ENCODE results near the gene CEBPG. TPM values are rescaled to one million over a fixed set of nuclear protein-coding genes. Genes with fewer than 3 reads are reported as not detected.

Gene CEBPG
- total RNA-seq, 1 donor from 2014 or later = 75.1 TPM

DNA sequence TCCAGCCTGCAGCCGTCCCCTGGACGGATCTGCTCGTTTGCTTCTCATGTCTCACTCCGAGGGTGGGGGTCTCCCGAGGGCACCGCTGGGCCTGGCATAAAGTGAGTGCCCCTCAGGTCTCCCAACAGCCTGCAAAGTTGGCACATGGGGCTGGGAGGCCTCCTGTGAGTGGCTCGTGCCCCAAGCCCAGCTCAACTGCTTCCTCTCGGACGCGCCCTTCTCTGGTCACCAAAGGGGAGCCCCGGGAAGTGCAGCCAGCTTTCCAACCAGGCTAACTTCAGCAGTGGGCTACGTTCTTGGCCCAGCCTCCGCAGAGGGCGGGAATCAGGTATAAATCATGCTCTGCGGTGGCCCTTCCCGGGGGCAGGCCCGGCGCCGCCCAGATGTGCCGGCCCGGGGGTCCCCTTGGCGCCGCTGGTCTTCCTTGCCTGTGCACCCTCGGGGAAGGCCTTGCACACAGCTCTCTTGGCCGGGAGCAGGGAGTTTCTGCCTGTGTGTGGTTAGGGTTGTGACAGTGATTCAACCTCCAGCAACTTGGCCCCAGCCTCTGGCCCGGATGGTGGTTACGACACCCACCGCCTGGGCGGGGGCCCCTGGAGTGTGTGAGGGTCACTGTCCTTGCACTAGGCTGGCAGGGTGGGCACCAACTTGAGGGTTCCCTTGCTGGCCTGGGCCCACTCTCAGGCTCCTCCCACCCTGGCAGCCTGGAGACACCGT is 20.7 kb downstream of the CEBPG start:
- Mint-ChIP-seq H3K36me3 (ENCODE audit: unreplicated experiment) (no peaks in the 10 kb centered on the region), H3K9me3 (ENCODE audit: unreplicated experiment) (peaks cover 13% of the 10 kb centered on the region), H3K4me3 (ENCODE audit: unreplicated experiment) (no peak overlapping the region), H3K4me1 (ENCODE audit: low read depth, unreplicated experiment) (peaks cover 5% of the 10 kb centered on the region), H3K27me3 (ENCODE audit: unreplicated experiment) (peaks cover 6% of the 10 kb centered on the region), H3K27ac (ENCODE audit: unreplicated experiment) (no peak overlapping the region)
- no peak for DNase-seq
- TF ChIP-seq, protein P1, sequence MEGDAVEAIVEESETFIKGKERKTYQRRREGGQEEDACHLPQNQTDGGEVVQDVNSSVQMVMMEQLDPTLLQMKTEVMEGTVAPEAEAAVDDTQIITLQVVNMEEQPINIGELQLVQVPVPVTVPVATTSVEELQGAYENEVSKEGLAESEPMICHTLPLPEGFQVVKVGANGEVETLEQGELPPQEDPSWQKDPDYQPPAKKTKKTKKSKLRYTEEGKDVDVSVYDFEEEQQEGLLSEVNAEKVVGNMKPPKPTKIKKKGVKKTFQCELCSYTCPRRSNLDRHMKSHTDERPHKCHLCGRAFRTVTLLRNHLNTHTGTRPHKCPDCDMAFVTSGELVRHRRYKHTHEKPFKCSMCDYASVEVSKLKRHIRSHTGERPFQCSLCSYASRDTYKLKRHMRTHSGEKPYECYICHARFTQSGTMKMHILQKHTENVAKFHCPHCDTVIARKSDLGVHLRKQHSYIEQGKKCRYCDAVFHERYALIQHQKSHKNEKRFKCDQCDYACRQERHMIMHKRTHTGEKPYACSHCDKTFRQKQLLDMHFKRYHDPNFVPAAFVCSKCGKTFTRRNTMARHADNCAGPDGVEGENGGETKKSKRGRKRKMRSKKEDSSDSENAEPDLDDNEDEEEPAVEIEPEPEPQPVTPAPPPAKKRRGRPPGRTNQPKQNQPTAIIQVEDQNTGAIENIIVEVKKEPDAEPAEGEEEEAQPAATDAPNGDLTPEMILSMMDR (IDR thresholded peaks at IDR 0.05; ENCODE audit: partially characterized antibody, unreplicated experiment) = no peak

DNA sequence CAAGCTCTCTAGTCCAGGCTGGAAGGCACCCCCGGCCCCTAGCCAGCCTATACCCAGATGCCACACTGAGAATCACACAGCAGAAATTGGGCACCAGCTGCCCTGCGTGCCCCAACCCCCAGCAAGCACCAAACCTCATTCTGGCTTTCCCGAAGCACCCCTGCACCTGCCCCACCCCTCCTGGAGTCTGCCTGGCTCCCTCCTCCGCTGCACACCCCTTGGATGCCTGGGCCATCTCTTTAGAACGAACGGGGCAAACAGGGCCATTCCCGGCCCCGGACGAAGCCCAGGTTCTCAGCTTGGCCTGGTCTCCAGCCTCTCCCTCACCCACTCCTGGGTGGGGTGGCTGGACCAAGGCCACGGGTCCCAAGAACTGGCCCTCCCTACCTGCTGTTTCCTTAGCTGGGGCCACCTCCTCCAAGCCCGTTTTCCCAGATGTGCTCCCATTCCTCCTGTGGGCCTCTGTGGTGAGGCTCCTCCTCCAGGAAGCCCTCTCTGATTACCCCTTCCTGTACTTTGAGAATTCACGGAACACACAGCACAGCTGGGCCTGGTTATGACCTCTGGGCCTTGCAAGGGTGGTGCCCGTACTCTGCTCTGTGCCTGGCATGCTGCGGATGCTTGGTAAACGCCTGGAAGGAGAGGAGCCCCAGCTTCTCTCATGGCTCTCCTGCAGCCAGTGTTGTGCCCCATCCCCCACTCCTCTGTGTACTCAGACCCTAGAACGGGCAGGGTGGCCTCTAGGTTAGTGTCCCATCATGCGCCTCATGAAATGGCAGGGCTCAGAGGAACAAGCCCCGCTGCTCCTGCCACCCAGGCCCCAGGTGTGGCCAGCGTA is 21.4 kb downstream of the CEBPG start:
- H3K27ac Mint-ChIP-seq (ENCODE audit: unreplicated experiment) = no peak overlapping the region
- H3K27me3 Mint-ChIP-seq (ENCODE audit: unreplicated experiment) = peaks cover 6% of the 10 kb centered on the region
- H3K4me1 Mint-ChIP-seq (ENCODE audit: low read depth, unreplicated experiment) = peaks cover 5% of the 10 kb centered on the region
- H3K9me3 Mint-ChIP-seq (ENCODE audit: unreplicated experiment) = peaks cover 13% of the 10 kb centered on the region
- TF ChIP-seq, protein P1 (IDR thresholded peaks at IDR 0.05; ENCODE audit: partially characterized antibody, unreplicated experiment) = no peak
- H3K36me3 Mint-ChIP-seq (ENCODE audit: unreplicated experiment) = no peaks in the 10 kb centered on the region
- no peak for DNase-seq
- no peak overlapping the region for H3K4me3 Mint-ChIP-seq (ENCODE audit: unreplicated experiment)

DNA sequence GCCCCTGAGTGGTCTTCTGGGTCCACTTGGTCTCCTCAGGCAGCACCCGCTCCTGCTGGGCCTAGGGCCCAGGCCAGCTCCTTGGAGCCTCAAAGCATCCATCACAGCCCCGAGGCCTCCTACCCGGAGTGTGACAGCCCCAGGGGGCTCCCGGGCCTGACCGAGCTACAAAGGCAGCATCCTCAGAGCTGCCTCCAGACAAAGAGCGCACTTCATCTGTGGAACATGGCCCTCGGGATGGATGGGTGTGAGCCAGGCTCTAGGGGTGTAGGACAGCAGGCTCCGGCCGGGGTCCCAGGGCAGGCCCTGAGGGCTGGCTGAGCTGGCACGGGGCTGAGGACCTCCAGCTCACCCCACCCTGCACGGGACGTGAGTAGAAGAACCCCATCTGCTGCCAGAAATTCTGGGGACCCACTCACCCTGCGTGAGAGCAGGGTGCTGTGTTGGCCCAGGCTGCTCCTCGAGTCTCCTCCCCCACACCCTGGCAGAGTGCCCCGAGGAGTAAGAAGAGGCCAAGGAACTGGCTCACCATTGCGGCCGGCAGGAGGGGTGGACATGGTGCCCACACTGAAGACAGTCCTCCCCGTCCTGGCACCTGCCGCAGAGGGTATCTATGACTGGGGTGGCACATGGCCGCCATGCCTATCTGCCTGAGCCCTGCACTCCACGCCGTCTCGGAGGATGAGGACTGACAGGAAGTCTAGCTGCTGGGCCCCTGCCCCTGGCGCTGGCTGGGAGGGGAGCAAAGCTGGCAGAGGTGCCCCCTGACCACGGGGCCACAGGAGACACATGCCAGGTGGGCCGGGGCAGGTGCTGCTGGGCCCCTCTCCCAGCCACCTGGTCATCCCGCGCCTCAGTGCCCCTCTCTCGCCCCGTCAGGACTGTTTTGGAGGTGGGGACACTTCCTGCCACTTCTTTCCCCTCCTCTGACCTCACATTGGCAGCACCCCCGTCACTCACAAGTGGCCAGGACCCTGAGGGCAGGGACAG is 22.3 kb downstream of the CEBPG start:
- Mint-ChIP-seq H3K36me3 (ENCODE audit: unreplicated experiment) (no peaks in the 10 kb centered on the region), H3K27me3 (ENCODE audit: unreplicated experiment) (peaks cover 6% of the 10 kb centered on the region), H3K9me3 (ENCODE audit: unreplicated experiment) (peaks cover 11% of the 10 kb centered on the region), H3K27ac (ENCODE audit: unreplicated experiment) (no peak overlapping the region), H3K4me3 (ENCODE audit: unreplicated experiment) (no peak overlapping the region), H3K4me1 (ENCODE audit: low read depth, unreplicated experiment) (peaks cover 5% of the 10 kb centered on the region)
- DNase-seq = peak; percentile 43
- TF ChIP-seq, protein P1 (IDR thresholded peaks at IDR 0.05; ENCODE audit: partially characterized antibody, unreplicated experiment) = no peak

DNA sequence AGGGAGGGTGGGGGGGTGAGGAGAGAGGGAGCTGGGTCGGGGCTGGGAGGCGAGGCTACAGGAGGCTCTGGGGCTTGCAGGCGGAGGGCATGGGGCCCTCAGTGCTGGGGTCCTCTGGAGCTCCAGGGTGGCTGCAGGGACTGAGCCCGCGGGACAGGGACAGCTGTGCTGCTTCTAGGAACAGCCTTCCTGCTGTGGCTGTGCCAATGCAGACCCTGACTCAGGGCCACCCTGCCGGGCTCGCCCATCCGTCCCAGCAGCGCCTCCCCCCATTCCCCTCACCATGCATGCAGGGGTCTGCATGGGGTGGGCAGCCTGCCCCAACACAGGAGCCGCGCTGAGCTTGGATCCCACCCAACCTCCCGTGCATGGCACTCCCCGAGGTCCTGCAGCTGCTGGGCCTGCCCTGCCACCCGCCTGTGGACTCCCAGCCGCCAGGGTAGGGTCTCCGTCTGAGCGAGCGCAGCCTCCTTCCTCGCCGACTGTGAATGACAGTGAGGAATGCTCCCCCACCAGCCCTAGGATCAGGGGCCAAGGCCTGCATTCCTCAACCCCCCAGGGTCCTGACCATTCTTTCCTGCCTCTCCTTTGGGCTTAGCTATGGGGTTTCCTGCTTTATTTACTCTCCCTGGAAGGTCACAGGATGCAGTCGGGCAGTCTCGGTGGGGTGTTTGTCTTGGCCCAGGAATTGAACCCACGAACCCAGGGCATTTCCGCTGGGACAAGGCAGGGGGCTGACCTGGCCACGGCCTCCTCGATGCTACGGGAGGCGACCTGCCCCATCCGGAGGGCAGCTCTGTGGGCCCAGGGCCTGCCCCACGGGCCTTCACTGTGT is 23.4 kb downstream of the CEBPG start:
- H3K4me3 Mint-ChIP-seq (ENCODE audit: unreplicated experiment) = no peak overlapping the region
- peaks cover 11% of the 10 kb centered on the region for H3K9me3 Mint-ChIP-seq (ENCODE audit: unreplicated experiment)
- peaks cover 6% of the 10 kb centered on the region for H3K27me3 Mint-ChIP-seq (ENCODE audit: unreplicated experiment)
- H3K36me3 Mint-ChIP-seq (ENCODE audit: unreplicated experiment) = no peaks in the 10 kb centered on the region
- DNase-seq = peak; percentile 16
- H3K27ac Mint-ChIP-seq (ENCODE audit: unreplicated experiment) = no peak overlapping the region
- TF ChIP-seq, protein P1 (IDR thresholded peaks at IDR 0.05; ENCODE audit: partially characterized antibody, unreplicated experiment) = no peak
- peaks cover 7% of the 10 kb centered on the region for H3K4me1 Mint-ChIP-seq (ENCODE audit: low read depth, unreplicated experiment)
